GM12878 (cell line): ENCODE results near the gene TSHZ1. TPM values are rescaled to one million over a fixed set of nuclear protein-coding genes. Genes with fewer than 3 reads are reported as not detected.

Source experiments
- ATAC-seq: fragments of 200-7000 bp; cut with Tn5 transposase; 3 replicates; pipeline ENCODE4 v1.9.1; 2020; ENCODE audit warnings: mild to moderate bottlenecking, moderate library complexity
- BruUV-seq: library from RNA; stranded (reverse); fragments of 400-500 nt; replicated peaks from 2 replicates; lab custom pipeline; 2021; lab: Mats Ljungman, UMichigan
- CTCF ChIA-PET: fragments of 300-600 bp; sonication (Branson Sonifier 250); formaldehyde crosslinking; extraction: SDS; loops from one replicate; lab custom pipeline; 2021; ENCODE audit warnings: inconsistent platforms; lab: Yijun Ruan, JAX
- POLR2A ChIA-PET: fragments of 350-600 bp; formaldehyde crosslinking; extraction: SDS; loops from one replicate; lab custom pipeline; 2021; ENCODE audit warnings: inconsistent platforms; lab: Charles Lee
- RAD21 ChIA-PET: fragments of 300-600 bp; sonication (Branson Sonifier 250); formaldehyde crosslinking; loops from one replicate; lab custom pipeline; 2023; ENCODE audit warnings: antibody characterized with exemption; ENCODE audit not compliant: unreplicated experiment; lab: Charles Lee
- SMC1A ChIA-PET: fragments of 300-600 bp; sonication (Branson Sonifier 250); formaldehyde crosslinking; loops from one replicate; lab custom pipeline; 2023; ENCODE audit not compliant: unreplicated experiment, uncharacterized antibody; lab: Charles Lee
- DNase-seq: peaks from one replicate; pipeline ENCODE4 v3.0.0-alpha.2; 2011; ENCODE audit warnings: low read depth, low spot score
- FAIRE-seq: peaks from 3 replicates; lab custom pipeline; 2011; peaks lifted over from hg19 to GRCh38; lab: Jason Lieb, UNC
- H2AFZ ChIP-seq: 2 replicates; pipeline ENCODE4 v1.6.0; 2011; ENCODE audit warnings: low read depth, low read length, control low read depth; ENCODE audit not compliant: control insufficient read depth
- H3K27ac ChIP-seq: 2 replicates; pipeline ENCODE4 v1.5.1; 2011; ENCODE audit warnings: control low read depth; ENCODE audit not compliant: control insufficient read depth, insufficient read depth
- H3K27me3 ChIP-seq, 2 experiments: replicated peaks in 1 of 2; 2 replicates each; pipeline versions ENCODE4 v1.6.0 to v1.6.1; 2011; ENCODE audit warnings: low read length in 1 of 2; ENCODE audit not compliant: control insufficient read depth in 2 of 2, insufficient read depth in 2 of 2
- H3K36me3 ChIP-seq, 2 experiments: 2 replicates each; pipeline ENCODE4 v1.5.1; 2011; ENCODE audit warnings: low read length in 1 of 2; ENCODE audit not compliant: control insufficient read depth in 2 of 2, insufficient read depth in 2 of 2
- H3K4me1 ChIP-seq: 2 replicates; pipeline ENCODE4 v1.6.1; 2011; ENCODE audit warnings: mild to moderate bottlenecking, low read length, moderate library complexity, mixed read lengths; ENCODE audit not compliant: control insufficient read depth, insufficient read depth
- H3K4me2 ChIP-seq: 2 replicates; pipeline ENCODE4 v1.6.0; 2011; ENCODE audit warnings: control low read depth; ENCODE audit not compliant: control insufficient read depth, insufficient read depth
- H3K4me3 ChIP-seq: fragments of 200-600 bp; sonication (generic); 2 replicates; pipeline ENCODE4 v1.5.1; 2016
- H3K79me2 ChIP-seq: 2 replicates; pipeline ENCODE4 v1.6.0; 2011; ENCODE audit warnings: low read length; ENCODE audit not compliant: control insufficient read depth, insufficient read depth
- H3K9ac ChIP-seq: 2 replicates; pipeline ENCODE4 v1.8.0; 2011; ENCODE audit warnings: low read length, control low read depth, mixed read lengths; ENCODE audit not compliant: control insufficient read depth, insufficient read depth
- H3K9me3 ChIP-seq: replicated peaks from 3 replicates; pipeline ENCODE4 v1.5.1; 2011; ENCODE audit warnings: mild to moderate bottlenecking, low read length; ENCODE audit not compliant: control insufficient read depth, insufficient read depth
- H4K20me1 ChIP-seq: 2 replicates; pipeline ENCODE4 v1.6.0; 2011; ENCODE audit not compliant: control insufficient read depth, insufficient read depth
- ATF7 ChIP-seq: fragments of 450-650 bp; IDR thresholded peaks from 2 replicates; pipeline ENCODE4 v1.6.1; 2016; ENCODE audit warnings: low read depth, mild to moderate bottlenecking
- BCL11A ChIP-seq: IDR thresholded peaks from 2 replicates; pipeline ENCODE4 v1.6.1; 2011; ENCODE audit warnings: low read depth, low read length
- CBX5 ChIP-seq: sonication (generic); IDR thresholded peaks from 2 replicates; pipeline ENCODE4 v1.6.1; 2016; ENCODE audit warnings: low read depth, moderate library complexity, mild to moderate bottlenecking, inconsistent platforms
- CHD1 ChIP-seq: IDR thresholded peaks from 2 replicates; pipeline ENCODE4 v1.6.1; 2012; ENCODE audit warnings: low read depth, low read length, improper control_type of control experiment
- CHD4 ChIP-seq: fragments of 200-600 bp; sonication (generic); IDR thresholded peaks from 2 replicates; pipeline ENCODE4 v1.6.1; 2016; ENCODE audit warnings: mild to moderate bottlenecking
- EZH2 ChIP-seq: IDR thresholded peaks from 2 replicates; pipeline ENCODE4 v1.6.1; 2012; ENCODE audit warnings: low read depth, mild to moderate bottlenecking, control low read depth, inconsistent platforms, low read length, borderline replicate concordance; ENCODE audit not compliant: control insufficient read depth
- FOXM1 ChIP-seq: IDR thresholded peaks from 2 replicates; pipeline ENCODE4 v1.6.1; 2012; ENCODE audit warnings: low read depth, mild to moderate bottlenecking, inconsistent platforms, low read length, moderate library complexity
- KDM1A ChIP-seq: fragments of 200-600 bp; sonication (generic); IDR thresholded peaks from 2 replicates; pipeline ENCODE4 v1.6.1; 2016; ENCODE audit warnings: borderline replicate concordance
- NFXL1 ChIP-seq: fragments of 450-650 bp; IDR thresholded peaks from 2 replicates; pipeline ENCODE4 v1.6.1; 2017; ENCODE audit warnings: antibody characterized with exemption, mild to moderate bottlenecking, borderline replicate concordance
- NFYA ChIP-seq: IDR thresholded peaks from 2 replicates; pipeline ENCODE4 v1.6.1; 2011; ENCODE audit warnings: low read depth, mild to moderate bottlenecking, low read length, improper control_type of control experiment, borderline replicate concordance
- POU2F2 ChIP-seq: IDR thresholded peaks from 3 replicates; pipeline ENCODE4 v1.6.1; 2011; ENCODE audit warnings: low read depth, mild to moderate bottlenecking, low read length, borderline replicate concordance
- SMAD5 ChIP-seq: IDR thresholded peaks from 2 replicates; pipeline ENCODE4 v1.6.1; 2016; ENCODE audit warnings: antibody characterized with exemption, low read depth
- SMC3 ChIP-seq: IDR thresholded peaks from 2 replicates; pipeline ENCODE4 v1.6.1; 2011; ENCODE audit warnings: low read length, improper control_type of control experiment, borderline replicate concordance
- SREBF1 ChIP-seq: IDR thresholded peaks from 2 replicates; pipeline ENCODE4 v1.6.1; 2012; ENCODE audit warnings: mild to moderate bottlenecking, low read length
- ZNF24 ChIP-seq: fragments of 450-650 bp; IDR thresholded peaks from 2 replicates; pipeline ENCODE4 v1.6.1; 2017; ENCODE audit warnings: antibody characterized with exemption, mild to moderate bottlenecking
- ZNF384 ChIP-seq: IDR thresholded peaks from 2 replicates; pipeline ENCODE4 v1.6.1; 2012; ENCODE audit warnings: low read depth, mild to moderate bottlenecking, low read length, improper control_type of control experiment, borderline replicate concordance
- WGBS: methylation state at CpG from one replicate; pipeline ENCODE4 v1.1.6; 2016; ENCODE audit warnings: low lambda C conversion rate; ENCODE audit not compliant: insufficient replicate concordance, insufficient coverage; ENCODE audit errors: missing lambda C conversion rate; 5-methylcytosine and 5-hydroxymethylcytosine counted together
- in situ Hi-C: fragments of 300-500 bp; cut with MboI; formaldehyde crosslinking; loops from 9 replicates; pipeline ENCODE4 v1.14.3; 2018; ENCODE audit warnings: mixed read lengths
- intact Hi-C: fragments of 100-400 bp; cut with micrococcal nuclease; formaldehyde crosslinking; loops from one replicate; pipeline ENCODE4 v1.14.2; 2022; ENCODE audit not compliant: unreplicated experiment
- polyA plus RNA-seq, 11 experiments: library from polyadenylated mRNA; depleted of rRNA in 4 of 11; unstranded in 6 of 11; stranded (reverse) in 5 of 11; fragments of >200 nt; fragmentation: Nextera tagmentation in 4 of 11; fragmentation: Illumina TruSeq in 1 of 11; extraction: Ambion mirVana in 4 of 11; extraction: Trizol in 1 of 11; gene quantifications; 1 replicate in 1 of 11; 2 replicates in 10 of 11; pipeline versions ENCODE4 v1.2.1 to v1.2.3, GENCODE V29; 2011 to 2016; ENCODE audit warnings: inconsistent platforms in 2 of 11, missing spikeins in 2 of 11, low read depth in 1 of 11
- total RNA-seq, 4 experiments: library from RNA; depleted of rRNA in 3 of 4; stranded (reverse); fragments of >200 nt in 3 of 4; fragmentation: Illumina TruSeq in 1 of 4; extraction: Trizol in 1 of 4; gene quantifications; 2 replicates each; pipeline versions ENCODE4 v1.2.1 to v1.2.3, GENCODE V29; 2013 to 2021
- TF ChIP-seq, protein P1 (sequence below): IDR thresholded peaks from 2 replicates; pipeline ENCODE4 v1.6.1; 2012; ENCODE audit warnings: low read depth, low read length, improper control_type of control experiment
- TF ChIP-seq, protein P2 (sequence below): fragments of 450-650 bp; IDR thresholded peaks from 2 replicates; pipeline ENCODE4 v1.6.1; 2017; ENCODE audit warnings: mild to moderate bottlenecking

The TSHZ1 gene
- total and polyA plus RNA-seq, 10 of the 15 experiments (the other 5 are each of a cell fraction or from before 2014, with no cell fraction given) = 2.2 to 15.2 (median 5.1) TPM

DNA sequence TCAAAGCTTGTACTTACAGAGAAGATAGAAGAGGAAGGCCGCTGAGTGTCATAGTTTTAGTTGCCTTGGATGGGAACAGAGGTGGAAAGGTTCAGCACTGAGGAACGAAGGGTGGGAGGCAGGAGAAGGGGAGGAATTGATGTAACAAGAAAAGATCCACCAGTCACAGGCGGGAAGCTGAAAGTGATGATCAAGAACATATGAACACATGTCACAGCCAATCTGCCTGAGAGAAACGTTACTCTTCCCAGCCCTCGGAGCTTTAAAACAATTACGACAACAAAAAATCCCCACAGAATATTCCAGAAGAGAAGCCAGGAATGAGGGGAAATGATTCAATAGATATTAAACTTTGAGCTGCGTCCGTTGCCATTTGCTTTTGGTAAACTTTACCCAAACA is 87.1 kb downstream of the TSHZ1 start:
- no peak for FAIRE-seq
- no peaks in the 10 kb centered on the region for H3K27me3 ChIP-seq
- ChIA-PET RAD21 (no interaction called here), CTCF (no interaction called here), SMC1A (interaction anchor here (1.0 kb wide), 1 partner anchor 9 kb away, joined by 3 read pairs; no protein-coding TSS in a partner anchor), POLR2A (no interaction called here)
- no peaks in the 10 kb centered on the region for H3K4me1 ChIP-seq
- no peak overlapping the region for H3K4me3 ChIP-seq
- H4K20me1 ChIP-seq = no peaks in the 10 kb centered on the region
- no peaks in the 10 kb centered on the region for H3K36me3 ChIP-seq
- in situ Hi-C loops (no loop called here), intact Hi-C loops (no loop called here)
- DNase-seq = no peak
- BruUV-seq = no TSS peak
- ATAC-seq = no peak
- no peak overlapping the region for H3K4me2 ChIP-seq
- no peaks in the 10 kb centered on the region for H3K79me2 ChIP-seq
- no peak overlapping the region for H3K27ac ChIP-seq
- TF ChIP-seq, protein P1, sequence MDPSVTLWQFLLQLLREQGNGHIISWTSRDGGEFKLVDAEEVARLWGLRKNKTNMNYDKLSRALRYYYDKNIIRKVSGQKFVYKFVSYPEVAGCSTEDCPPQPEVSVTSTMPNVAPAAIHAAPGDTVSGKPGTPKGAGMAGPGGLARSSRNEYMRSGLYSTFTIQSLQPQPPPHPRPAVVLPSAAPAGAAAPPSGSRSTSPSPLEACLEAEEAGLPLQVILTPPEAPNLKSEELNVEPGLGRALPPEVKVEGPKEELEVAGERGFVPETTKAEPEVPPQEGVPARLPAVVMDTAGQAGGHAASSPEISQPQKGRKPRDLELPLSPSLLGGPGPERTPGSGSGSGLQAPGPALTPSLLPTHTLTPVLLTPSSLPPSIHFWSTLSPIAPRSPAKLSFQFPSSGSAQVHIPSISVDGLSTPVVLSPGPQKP = no peak
- TF ChIP-seq CHD4 (no peak), FOXM1 (no peak), NFYA (no peak), EZH2 (no peak), BCL11A (no peak), POU2F2 (no peak), ZNF384 (no peak), ZNF24 (no peak), ATF7 (no peak), SMAD5 (no peak), CBX5 (no peak), KDM1A (no peak), CHD1 (no peak), NFXL1 (no peak), SREBF1 (no peak), SMC3 (no peak)
- TF ChIP-seq, protein P2, sequence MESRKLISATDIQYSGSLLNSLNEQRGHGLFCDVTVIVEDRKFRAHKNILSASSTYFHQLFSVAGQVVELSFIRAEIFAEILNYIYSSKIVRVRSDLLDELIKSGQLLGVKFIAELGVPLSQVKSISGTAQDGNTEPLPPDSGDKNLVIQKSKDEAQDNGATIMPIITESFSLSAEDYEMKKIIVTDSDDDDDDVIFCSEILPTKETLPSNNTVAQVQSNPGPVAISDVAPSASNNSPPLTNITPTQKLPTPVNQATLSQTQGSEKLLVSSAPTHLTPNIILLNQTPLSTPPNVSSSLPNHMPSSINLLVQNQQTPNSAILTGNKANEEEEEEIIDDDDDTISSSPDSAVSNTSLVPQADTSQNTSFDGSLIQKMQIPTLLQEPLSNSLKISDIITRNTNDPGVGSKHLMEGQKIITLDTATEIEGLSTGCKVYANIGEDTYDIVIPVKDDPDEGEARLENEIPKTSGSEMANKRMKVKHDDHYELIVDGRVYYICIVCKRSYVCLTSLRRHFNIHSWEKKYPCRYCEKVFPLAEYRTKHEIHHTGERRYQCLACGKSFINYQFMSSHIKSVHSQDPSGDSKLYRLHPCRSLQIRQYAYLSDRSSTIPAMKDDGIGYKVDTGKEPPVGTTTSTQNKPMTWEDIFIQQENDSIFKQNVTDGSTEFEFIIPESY = no peak
- 38% methylated on average over 8 of the region's 8 CpGs for WGBS
- H3K9me3 ChIP-seq = no peaks in the 10 kb centered on the region
- H3K9ac ChIP-seq = no peak overlapping the region
- H2AFZ ChIP-seq = no peak overlapping the region
